ENCODE measurements around the gene GLT8D2.
"Not testable (repeated sequence)": the region's sequence is repeated elsewhere in the genome, so short reads cannot be mapped to it uniquely, and the experiment has no call there.

The GLT8D2 gene

GRCh38 chr12:104049278-104049902 is 597 bp downstream of the GLT8D2 start:
- no peak for DNase-seq

GRCh38 chr12:104048811-104049210 is 1.2 kb downstream of the GLT8D2 start:
- DNase-seq = no peak

GRCh38 chr12:104048162-104048561 is 1.8 kb downstream of the GLT8D2 start:
- DNase-seq = no peak

- DNase-seq = no peak
These were observed 3.7 kb downstream of the GLT8D2 start for GRCh38 chr12:104046306-104046705.

- DNase-seq = no peak
These were observed 5.8 kb downstream of the GLT8D2 start for GRCh38 chr12:104044158-104044557.

GRCh38 chr12:104042580-104042979 is 7.4 kb downstream of the GLT8D2 start:
- DNase-seq = no peak

- DNase-seq = not testable (repeated sequence)
These were observed 10.2 kb downstream of the GLT8D2 start for GRCh38 chr12:104039769-104040168.

GRCh38 chr12:104036143-104036542 is 13.8 kb downstream of the GLT8D2 start:
- DNase-seq = not testable (repeated sequence)

- not testable (repeated sequence) for DNase-seq
These were observed 19.4 kb downstream of the GLT8D2 start for GRCh38 chr12:104030596-104030995.

GRCh38 chr12:104026841-104027599 is 23.0 kb downstream of the GLT8D2 start:
- no peak for DNase-seq

- DNase-seq = no peak
These were observed 24.2 kb downstream of the GLT8D2 start for GRCh38 chr12:104025771-104026170.

- no peak for DNase-seq
These were observed 25.6 kb downstream of the GLT8D2 start for GRCh38 chr12:104024348-104024747.

- no peak for DNase-seq
These were observed 26.3 kb downstream of the GLT8D2 start for GRCh38 chr12:104023710-104024109.

- no peak for DNase-seq
These were observed 27.2 kb downstream of the GLT8D2 start for GRCh38 chr12:104022786-104023185.

GRCh38 chr12:104021862-104022261 is 28.1 kb downstream of the GLT8D2 start:
- not testable (repeated sequence) for DNase-seq

GRCh38 chr12:104012331-104012730 is 37.7 kb downstream of the GLT8D2 start:
- DNase-seq = no peak

- no peak for DNase-seq
These were observed 38.7 kb downstream of the GLT8D2 start for GRCh38 chr12:104011253-104011652.

- DNase-seq = no peak
These were observed 39.3 kb downstream of the GLT8D2 start for GRCh38 chr12:104010606-104011169.

- DNase-seq = no peak
These were observed 39.9 kb downstream of the GLT8D2 start for GRCh38 chr12:104010121-104010520.

- no peak for DNase-seq
These were observed 43.1 kb downstream of the GLT8D2 start for GRCh38 chr12:104006929-104007328.

- no peak for DNase-seq
These were observed 46.4 kb downstream of the GLT8D2 start for GRCh38 chr12:104003596-104003995.

- DNase-seq = no peak
These were observed 47.3 kb downstream of the GLT8D2 start for GRCh38 chr12:104002686-104003085.

- DNase-seq = no peak
These were observed 49.1 kb downstream of the GLT8D2 start for GRCh38 chr12:104000807-104001434.

GRCh38 chr12:103998976-103999375 is 51.0 kb downstream of the GLT8D2 start:
- no peak for DNase-seq

Data from CD4-positive, alpha-beta T cell treated with Interleukin-12 subunit alpha and Interleukin-12 subunit beta, for 1 hour (primary cell).